ENCODE measurements around the gene GLMP.

DNA sequence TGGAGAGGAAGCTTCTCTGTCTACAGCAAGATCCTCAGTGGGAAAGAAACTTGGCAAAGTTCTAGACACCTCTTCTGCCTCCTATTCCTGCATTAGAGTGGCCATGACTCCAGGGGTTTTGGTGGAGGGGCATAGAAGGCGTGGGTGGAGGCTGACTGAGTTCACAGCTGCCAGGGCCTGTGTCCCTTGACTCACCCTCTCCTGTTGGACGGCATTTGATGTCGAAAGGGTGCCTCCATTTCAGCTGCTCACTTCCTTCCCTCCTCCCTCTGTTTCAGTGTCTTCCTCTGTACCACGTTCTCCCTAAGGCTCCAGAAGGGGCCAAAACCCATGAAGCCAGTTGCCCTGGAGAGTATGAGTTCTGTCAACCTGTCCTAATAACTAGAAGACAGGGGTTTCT, 10.7 kb downstream of the GLMP start:
- TF ChIP-seq CTCF (IDR thresholded peaks at IDR 0.05) (no peak), ZFX (IDR thresholded peaks at IDR 0.05; ENCODE audit: borderline replicate concordance) (no peak)
